Inferior parietal cortex (tissue), 1 donor: ENCODE results near the gene RCBTB2.

Experiments
- DNase-seq: peaks from one replicate; pipeline ENCODE4 v3.0.0-alpha.2; 2016; ENCODE audit errors: extremely low spot score

Gene RCBTB2

GRCh38 chr13:48448959-48449614 lies 83.8 kb downstream of the RCBTB2 start:
- no peak for DNase-seq

- DNase-seq: no peak
Observed at GRCh38 chr13:48448285-48448958, 84.5 kb downstream of the RCBTB2 start.

- no peak for DNase-seq
Observed at GRCh38 chr13:48446464-48446863, 86.4 kb downstream of the RCBTB2 start.

- DNase-seq: no peak
Observed at GRCh38 chr13:48443442-48444208, 89.3 kb downstream of the RCBTB2 start.
